Cardiac muscle cell (in vitro differentiated cells and primary cell): ENCODE measurements around the gene CLIC5. TPM values are rescaled to one million over a fixed set of nuclear protein-coding genes. Genes with fewer than 3 reads are reported as not detected.

Source experiments
- DNase-seq, 2 donors: peaks; one replicate each; pipeline versions ENCODE4 v3.0.0 to v3.0.0-alpha.2; 2010 to 2017; ENCODE audit warnings: low read depth in 1 of 2, low spot score in 1 of 2
- H3K27ac ChIP-seq: fragments of 200-600 bp; sonication (generic); 2 replicates; pipeline ENCODE4 v1.5.1; 2016
- H3K27me3 ChIP-seq: fragments of 200-600 bp; sonication (generic); 2 replicates; pipeline ENCODE4 v1.6.0; 2016; ENCODE audit warnings: control low read depth
- H3K36me3 ChIP-seq: fragments of 200-600 bp; sonication (generic); 2 replicates; pipeline ENCODE4 v1.5.1; 2016; ENCODE audit warnings: control low read depth
- H3K4me1 ChIP-seq: fragments of 200-600 bp; sonication (generic); 2 replicates; pipeline ENCODE4 v1.8.1; 2017; ENCODE audit warnings: low read depth, mild to moderate bottlenecking, mixed run types
- H3K4me3 ChIP-seq: fragments of 200-600 bp; sonication (generic); 2 replicates; pipeline ENCODE4 v1.5.1; 2016; ENCODE audit warnings: mild to moderate bottlenecking
- H3K9me3 ChIP-seq: fragments of 200-600 bp; sonication (generic); 2 replicates; pipeline ENCODE4 v1.5.1; 2017; ENCODE audit warnings: low read depth, mild to moderate bottlenecking, control low read depth
- CTCF ChIP-seq: IDR thresholded peaks from 2 replicates; pipeline ENCODE4 v1.5.1; 2012; ENCODE audit warnings: low read depth, mild to moderate bottlenecking, low read length
- polyA plus RNA-seq: library from polyadenylated mRNA; unstranded; fragments of >200 nt; fragmentation: Nextera tagmentation; extraction: Ambion mirVana; gene quantifications from 2 replicates; pipeline ENCODE4 v1.2.1, GENCODE V29; 2016
- total RNA-seq: library from RNA; depleted of rRNA; stranded (reverse); fragments of >200 nt; gene quantifications from 2 replicates; pipeline ENCODE4 v1.2.3, GENCODE V29; 2016

The CLIC5 gene
- total and polyA plus RNA-seq, 2 experiments from 2014 or later: 10.5 to 24.5 TPM

- no peaks in the 10 kb centered on the region for H3K36me3 ChIP-seq
- no peak overlapping the region for H3K27ac ChIP-seq
- no peak for TF ChIP-seq CTCF
- H3K9me3 ChIP-seq: no peaks in the 10 kb centered on the region
- peaks cover 4% of the 10 kb centered on the region for H3K27me3 ChIP-seq
- H3K4me3 ChIP-seq: no peak overlapping the region
- H3K4me1 ChIP-seq: peaks cover 14% of the 10 kb centered on the region
- no peak for DNase-seq
These were observed 131.3 kb downstream of the CLIC5 start for GRCh38 chr6:45884336-45884735.

- Histone ChIP-seq H3K4me3 (no peak overlapping the region), H3K9me3 (no peaks in the 10 kb centered on the region), H3K27me3 (peaks cover 4% of the 10 kb centered on the region), H3K4me1 (peaks cover 15% of the 10 kb centered on the region), H3K36me3 (no peaks in the 10 kb centered on the region), H3K27ac (no peak overlapping the region)
- no peak for TF ChIP-seq CTCF
- no peak for DNase-seq
These were observed 133.0 kb downstream of the CLIC5 start for GRCh38 chr6:45882671-45883070.

GRCh38 chr6:45881705-45882467, 133.8 kb downstream of the CLIC5 start:
- DNase-seq: no peak
- Histone ChIP-seq H3K9me3 (no peaks in the 10 kb centered on the region), H3K36me3 (no peaks in the 10 kb centered on the region), H3K4me1 (peaks cover 15% of the 10 kb centered on the region), H3K4me3 (no peak overlapping the region), H3K27ac (no peak overlapping the region), H3K27me3 (peaks cover 4% of the 10 kb centered on the region)
- no peak for TF ChIP-seq CTCF

GRCh38 chr6:45880676-45881075, 135.0 kb downstream of the CLIC5 start:
- no peak for DNase-seq
- Histone ChIP-seq H3K27ac (no peak overlapping the region), H3K4me3 (no peak overlapping the region), H3K9me3 (no peaks in the 10 kb centered on the region), H3K4me1 (peaks cover 15% of the 10 kb centered on the region), H3K27me3 (peaks cover 4% of the 10 kb centered on the region), H3K36me3 (no peaks in the 10 kb centered on the region)
- TF ChIP-seq CTCF: no peak

- TF ChIP-seq CTCF: no peak
- Histone ChIP-seq H3K36me3 (no peaks in the 10 kb centered on the region), H3K4me3 (no peak overlapping the region), H3K27me3 (peaks cover 4% of the 10 kb centered on the region), H3K4me1 (peaks cover 15% of the 10 kb centered on the region), H3K9me3 (no peaks in the 10 kb centered on the region), H3K27ac (peak overlapping the region; percentile 63)
- DNase-seq: peak; percentile 12 to 90
These were observed 135.5 kb downstream of the CLIC5 start for GRCh38 chr6:45880159-45880558.
